GM12872 (cell line): ENCODE data around the gene GXYLT2.

ENCODE experiments used
- TF ChIP-seq, protein P1 (sequence below): IDR thresholded peaks from 3 replicates; pipeline ENCODE4 v1.5.1; 2011; ENCODE audit warnings: low read depth, mild to moderate bottlenecking, low read length, moderate library complexity; ENCODE audit not compliant: insufficient read depth

Gene GXYLT2

GRCh38 chr3:72969766-72970165 is 81.9 kb downstream of the GXYLT2 start:
- TF ChIP-seq, protein P1, sequence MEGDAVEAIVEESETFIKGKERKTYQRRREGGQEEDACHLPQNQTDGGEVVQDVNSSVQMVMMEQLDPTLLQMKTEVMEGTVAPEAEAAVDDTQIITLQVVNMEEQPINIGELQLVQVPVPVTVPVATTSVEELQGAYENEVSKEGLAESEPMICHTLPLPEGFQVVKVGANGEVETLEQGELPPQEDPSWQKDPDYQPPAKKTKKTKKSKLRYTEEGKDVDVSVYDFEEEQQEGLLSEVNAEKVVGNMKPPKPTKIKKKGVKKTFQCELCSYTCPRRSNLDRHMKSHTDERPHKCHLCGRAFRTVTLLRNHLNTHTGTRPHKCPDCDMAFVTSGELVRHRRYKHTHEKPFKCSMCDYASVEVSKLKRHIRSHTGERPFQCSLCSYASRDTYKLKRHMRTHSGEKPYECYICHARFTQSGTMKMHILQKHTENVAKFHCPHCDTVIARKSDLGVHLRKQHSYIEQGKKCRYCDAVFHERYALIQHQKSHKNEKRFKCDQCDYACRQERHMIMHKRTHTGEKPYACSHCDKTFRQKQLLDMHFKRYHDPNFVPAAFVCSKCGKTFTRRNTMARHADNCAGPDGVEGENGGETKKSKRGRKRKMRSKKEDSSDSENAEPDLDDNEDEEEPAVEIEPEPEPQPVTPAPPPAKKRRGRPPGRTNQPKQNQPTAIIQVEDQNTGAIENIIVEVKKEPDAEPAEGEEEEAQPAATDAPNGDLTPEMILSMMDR: no peak

DNA sequence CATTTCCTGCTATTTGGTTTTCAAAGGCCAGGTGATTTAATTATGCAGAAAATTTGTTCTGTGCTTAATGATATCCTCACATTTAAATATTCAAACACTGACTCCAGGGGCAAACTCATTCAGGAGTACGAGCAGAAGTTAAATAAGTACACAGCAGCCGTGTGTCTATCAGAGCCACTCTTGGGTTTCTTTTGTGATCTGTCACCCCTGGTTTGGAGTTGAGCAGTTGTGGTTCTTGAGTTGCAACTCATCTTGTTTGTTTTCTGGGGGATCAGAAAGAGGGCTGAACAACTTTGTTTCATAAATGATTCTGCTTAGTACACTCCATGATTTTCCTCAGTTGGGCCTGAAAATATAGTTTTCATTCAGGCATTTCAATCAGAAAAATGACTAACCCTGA is 83.1 kb downstream of the GXYLT2 start:
- TF ChIP-seq, protein P1: no peak

- TF ChIP-seq, protein P1: no peak
Observed at GRCh38 chr3:72972706-72973030, 84.8 kb downstream of the GXYLT2 start.

- TF ChIP-seq, protein P1: no peak
Observed at GRCh38 chr3:72973031-72973723, 85.3 kb downstream of the GXYLT2 start.

DNA sequence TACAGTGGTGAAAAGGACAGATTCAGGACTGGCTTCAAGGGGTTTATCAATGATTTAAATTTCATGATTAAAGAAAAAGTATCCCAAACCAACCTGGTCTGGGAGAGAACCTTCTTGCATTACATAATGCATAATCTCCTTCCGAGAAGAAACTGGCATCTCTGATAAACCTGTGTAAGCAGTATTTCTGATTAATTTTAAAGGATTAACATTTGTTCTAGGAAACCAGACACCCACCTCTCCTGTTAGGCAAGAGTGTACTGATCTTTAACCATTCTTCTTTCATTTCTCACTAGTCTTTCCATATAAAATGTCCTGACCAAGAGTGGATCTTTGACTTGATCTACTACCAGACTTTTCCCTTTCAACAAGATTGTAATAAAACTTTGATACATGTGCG is 85.9 kb downstream of the GXYLT2 start:
- TF ChIP-seq, protein P1: no peak

GRCh38 chr3:72974956-72975355 is 87.1 kb downstream of the GXYLT2 start:
- TF ChIP-seq, protein P1: no peak

GRCh38 chr3:72976281-72976741 is 88.5 kb downstream of the GXYLT2 start:
- TF ChIP-seq, protein P1: no peak
